Measurements from ENCODE around the gene CD2. TPM values are rescaled to one million over a fixed set of nuclear protein-coding genes. Genes with fewer than 3 reads are reported as not detected.
"Not testable (repeated sequence)": the region's sequence is repeated elsewhere in the genome, so short reads cannot be mapped to it uniquely, and the experiment has no call there.

Gene CD2
- total RNA-seq, 2 experiments from 2014 or later, result 206 to 258 TPM

DNA sequence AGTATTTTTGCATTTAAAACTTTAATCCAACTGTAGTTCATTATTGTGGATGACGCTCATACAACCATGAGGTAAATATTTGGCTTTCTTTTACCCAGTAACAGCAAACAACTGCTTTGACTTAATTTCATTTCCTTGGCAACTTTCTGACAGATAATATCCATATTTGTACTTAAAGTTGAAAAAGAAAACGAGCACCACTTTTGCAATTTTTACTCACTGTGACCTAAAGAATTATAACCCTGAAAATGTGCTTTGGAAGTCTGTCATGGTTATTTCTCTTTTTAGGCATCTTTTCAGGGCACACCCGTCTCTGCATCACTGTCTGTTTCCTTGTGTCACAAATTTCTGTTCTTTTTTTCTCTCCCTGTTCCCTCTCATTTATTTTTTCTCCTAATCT lies 918 bp upstream of the CD2 start:
- no peak for DNase-seq
- ChIA-PET POLR2A (interaction anchor here (1.6 kb wide), 1 partner anchor 10 kb away, joined by 32 read pairs; no protein-coding TSS in a partner anchor), CTCF (interaction anchor here (1.6 kb wide), 1 partner anchor 12 kb away, joined by 7 read pairs; no protein-coding TSS in a partner anchor)
- Mint-ChIP-seq H3K9me3 (peaks cover 17% of the 10 kb centered on the region), H3K27ac (peak overlapping the region; percentile 95), H3K4me1 (peaks cover 32% of the 10 kb centered on the region), H3K4me3 (peak overlapping the region; percentile 95), H3K36me3 (ENCODE audit: low read depth) (peaks cover 56% of the 10 kb centered on the region), H3K27me3 (no peaks in the 10 kb centered on the region)

DNA sequence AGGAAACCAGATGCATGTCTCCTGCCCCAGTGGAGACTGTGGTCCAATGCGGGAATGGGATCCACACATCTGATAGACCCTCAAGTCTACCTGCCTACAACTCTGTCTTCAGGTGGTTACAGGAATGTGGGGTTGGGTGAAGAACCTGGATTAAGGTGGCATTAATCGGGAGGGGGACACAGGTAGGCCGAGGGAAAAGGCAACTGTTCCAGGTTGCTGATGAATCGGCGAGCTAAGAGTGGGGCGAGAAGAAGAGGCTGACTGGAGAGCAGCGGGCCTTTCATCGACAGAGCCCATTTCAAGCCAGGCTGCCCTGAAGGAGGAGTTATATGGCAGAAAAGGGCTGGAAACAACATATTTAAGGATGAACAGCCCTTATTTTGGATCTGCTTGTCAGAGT lies 836 bp downstream of the CD2 start:
- peak overlapping the region; percentile 95 for H3K4me3 Mint-ChIP-seq
- peaks cover 39% of the 10 kb centered on the region for H3K4me1 Mint-ChIP-seq
- H3K27me3 Mint-ChIP-seq, result no peaks in the 10 kb centered on the region
- peak overlapping the region; percentile 95 for H3K27ac Mint-ChIP-seq
- DNase-seq, result no peak
- CTCF ChIA-PET, result interaction anchor here (0.7 to 3.8 kb wide), 10 partner anchors 9 to 63 kb away, joined by 3 to 38 read pairs (median 4); no protein-coding TSS in a partner anchor
- POLR2A ChIA-PET, result interaction anchor here (2.2 to 2.8 kb wide), 2 partner anchors 14 to 17 kb away, joined by 14 to 38 read pairs; no protein-coding TSS in a partner anchor
- H3K9me3 Mint-ChIP-seq, result peaks cover 3% of the 10 kb centered on the region
- peaks cover 57% of the 10 kb centered on the region for H3K36me3 Mint-ChIP-seq (ENCODE audit: low read depth)

DNA sequence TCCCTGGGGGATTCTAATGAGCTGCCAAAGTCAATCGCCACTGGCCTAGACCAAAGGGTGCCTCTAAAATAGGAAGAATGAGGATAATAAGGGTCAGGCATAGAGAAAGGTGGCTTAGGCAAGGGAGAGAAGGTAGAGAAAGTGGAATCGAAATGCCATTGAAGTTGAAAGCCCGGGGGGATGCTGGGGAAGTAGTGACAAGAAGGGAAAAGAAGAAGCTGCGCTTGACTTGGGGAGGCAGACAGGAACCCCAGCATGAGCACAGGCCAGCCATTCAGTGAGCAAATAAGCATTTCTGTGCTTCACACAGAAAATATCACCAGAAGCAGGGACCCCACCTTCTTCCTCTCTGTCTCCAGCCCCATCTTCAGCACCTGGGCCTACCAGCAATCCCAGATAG lies 1.5 kb downstream of the CD2 start:
- Mint-ChIP-seq H3K4me1 (peaks cover 42% of the 10 kb centered on the region), H3K27ac (peak overlapping the region; percentile 95), H3K36me3 (ENCODE audit: low read depth) (peaks cover 60% of the 10 kb centered on the region), H3K4me3 (peak overlapping the region; percentile 95), H3K27me3 (no peaks in the 10 kb centered on the region), H3K9me3 (no peaks in the 10 kb centered on the region)
- no peak for DNase-seq
- ChIA-PET POLR2A (interaction anchor here (0.6 to 2.8 kb wide), 5 partner anchors 9 to 305 kb away, joined by 3 to 38 read pairs (median 9); no protein-coding TSS in a partner anchor), CTCF (interaction anchor here (0.7 to 3.8 kb wide), 6 partner anchors 8 to 18 kb away, joined by 3 to 38 read pairs (median 10); no protein-coding TSS in a partner anchor)

DNA sequence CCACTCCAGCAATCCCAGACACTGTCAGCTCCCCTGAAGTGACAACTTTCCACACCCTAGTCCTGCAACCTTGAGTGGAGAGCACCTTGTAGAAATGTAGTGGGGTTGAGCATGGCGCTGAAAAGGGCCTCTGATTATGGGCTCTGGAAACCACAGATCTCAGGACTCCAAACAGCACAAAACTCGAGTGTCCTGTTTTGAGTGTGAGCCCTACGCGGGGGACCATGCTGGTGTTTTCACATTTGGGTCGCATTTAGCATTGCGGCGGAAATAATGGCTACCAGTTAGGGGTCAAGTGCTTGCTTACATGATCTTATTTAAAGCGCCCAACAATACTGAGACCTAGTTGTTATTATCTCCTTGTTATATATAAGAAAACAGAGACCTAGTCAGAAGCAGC lies 1.9 kb downstream of the CD2 start:
- Mint-ChIP-seq H3K4me3 (peak overlapping the region; percentile 95), H3K4me1 (peaks cover 43% of the 10 kb centered on the region), H3K36me3 (ENCODE audit: low read depth) (peaks cover 64% of the 10 kb centered on the region), H3K27ac (peak overlapping the region; percentile 95)
- H3K27me3 Mint-ChIP-seq, DNase-seq, H3K9me3 Mint-ChIP-seq: not testable (repeated sequence)
- ChIA-PET CTCF (interaction anchor here (0.9 to 3.8 kb wide), 4 partner anchors 8 to 18 kb away, joined by 5 to 38 read pairs (median 17); no protein-coding TSS in a partner anchor), POLR2A (interaction anchor here (0.6 to 2.8 kb wide), 4 partner anchors 9 to 304 kb away, joined by 3 to 38 read pairs (median 8); no protein-coding TSS in a partner anchor)

DNA sequence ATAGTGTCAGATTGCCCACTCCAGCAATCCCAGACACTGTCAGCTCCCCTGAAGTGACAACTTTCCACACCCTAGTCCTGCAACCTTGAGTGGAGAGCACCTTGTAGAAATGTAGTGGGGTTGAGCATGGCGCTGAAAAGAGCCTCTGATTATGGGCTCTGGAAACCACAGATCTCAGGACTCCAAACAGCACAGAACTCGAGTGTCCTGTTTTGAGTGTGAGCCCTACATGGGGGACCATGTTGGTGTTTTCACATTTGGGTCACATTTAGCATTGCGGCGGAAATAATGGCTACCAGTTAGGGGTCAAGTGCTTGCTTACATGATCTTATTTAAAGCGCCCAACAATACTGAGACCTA lies 4.2 kb downstream of the CD2 start:
- peak overlapping the region; percentile 95 for H3K4me3 Mint-ChIP-seq
- H3K36me3 Mint-ChIP-seq (ENCODE audit: low read depth), result peaks cover 88% of the 10 kb centered on the region
- DNase-seq, POLR2A ChIA-PET, H3K27me3 Mint-ChIP-seq, H3K9me3 Mint-ChIP-seq: not testable (repeated sequence)
- CTCF ChIA-PET, result interaction anchor here (2.5 kb wide), 1 partner anchor 20 kb away, joined by 7 read pairs; no protein-coding TSS in a partner anchor
- H3K27ac Mint-ChIP-seq, result peak overlapping the region; percentile 92
- peaks cover 49% of the 10 kb centered on the region for H3K4me1 Mint-ChIP-seq

DNA sequence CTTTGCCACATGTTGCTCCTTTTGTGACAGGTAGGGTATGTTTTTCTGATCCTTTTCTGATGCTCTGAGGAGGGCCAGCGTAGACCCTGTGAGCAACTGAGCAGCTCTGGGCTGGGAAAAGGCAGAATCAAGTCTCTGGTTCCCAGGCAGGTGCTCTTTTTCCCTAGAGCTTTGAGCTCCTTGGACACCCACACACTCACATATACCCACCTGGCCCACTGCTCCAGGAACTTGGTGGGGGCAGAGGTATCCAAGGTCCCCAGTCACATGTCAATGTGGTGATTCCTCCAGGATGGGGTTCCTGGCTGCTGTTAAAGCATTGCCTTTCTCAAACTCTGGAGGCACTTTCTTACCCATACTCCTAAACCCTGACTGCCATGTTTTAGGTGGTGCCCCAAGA lies 5.4 kb downstream of the CD2 start:
- DNase-seq, result no peak
- Mint-ChIP-seq H3K36me3 (ENCODE audit: low read depth) (peaks cover 95% of the 10 kb centered on the region), H3K9me3 (no peaks in the 10 kb centered on the region), H3K27me3 (no peaks in the 10 kb centered on the region), H3K4me1 (peaks cover 54% of the 10 kb centered on the region), H3K4me3 (peak overlapping the region; percentile 95), H3K27ac (peak overlapping the region; percentile 92)
- ChIA-PET CTCF (interaction anchor here (0.6 to 2.5 kb wide), 3 partner anchors 17 to 599 kb away, joined by 3 to 7 read pairs (median 3); no protein-coding TSS in a partner anchor), POLR2A (interaction anchor here (0.6 kb wide), 2 partner anchors 8 to 15 kb away, joined by 3 read pairs; no protein-coding TSS in a partner anchor)

DNA sequence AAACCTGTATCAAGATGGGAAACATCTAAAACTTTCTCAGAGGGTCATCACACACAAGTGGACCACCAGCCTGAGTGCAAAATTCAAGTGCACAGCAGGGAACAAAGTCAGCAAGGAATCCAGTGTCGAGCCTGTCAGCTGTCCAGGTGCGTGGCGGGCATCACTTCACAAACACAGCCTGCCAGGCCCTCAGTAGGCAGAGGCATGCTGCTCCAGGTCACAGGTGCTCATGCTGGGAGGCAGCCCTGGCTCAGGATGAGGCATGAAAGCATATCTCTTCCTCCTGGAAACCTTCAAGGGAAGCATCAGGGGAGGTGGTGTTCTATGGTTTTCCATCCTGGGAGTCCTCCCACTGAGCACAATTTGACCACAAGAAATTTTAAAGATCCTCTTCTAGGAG lies 6.3 kb downstream of the CD2 start:
- no peak for DNase-seq
- H3K4me1 Mint-ChIP-seq, result peaks cover 62% of the 10 kb centered on the region
- H3K27me3 Mint-ChIP-seq, result no peaks in the 10 kb centered on the region
- H3K9me3 Mint-ChIP-seq, result no peaks in the 10 kb centered on the region
- CTCF ChIA-PET, result interaction anchor here (0.7 to 2.5 kb wide), 10 partner anchors 9 to 296 kb away, joined by 3 to 7 read pairs (median 4); no protein-coding TSS in a partner anchor
- H3K27ac Mint-ChIP-seq, result peak overlapping the region; percentile 96
- peak overlapping the region; percentile 61 for H3K4me3 Mint-ChIP-seq
- peaks cover 96% of the 10 kb centered on the region for H3K36me3 Mint-ChIP-seq (ENCODE audit: low read depth)
- POLR2A ChIA-PET, result interaction anchor here (0.7 kb wide), 1 partner anchor 56 kb away, joined by 3 read pairs; no protein-coding TSS in a partner anchor

DNA sequence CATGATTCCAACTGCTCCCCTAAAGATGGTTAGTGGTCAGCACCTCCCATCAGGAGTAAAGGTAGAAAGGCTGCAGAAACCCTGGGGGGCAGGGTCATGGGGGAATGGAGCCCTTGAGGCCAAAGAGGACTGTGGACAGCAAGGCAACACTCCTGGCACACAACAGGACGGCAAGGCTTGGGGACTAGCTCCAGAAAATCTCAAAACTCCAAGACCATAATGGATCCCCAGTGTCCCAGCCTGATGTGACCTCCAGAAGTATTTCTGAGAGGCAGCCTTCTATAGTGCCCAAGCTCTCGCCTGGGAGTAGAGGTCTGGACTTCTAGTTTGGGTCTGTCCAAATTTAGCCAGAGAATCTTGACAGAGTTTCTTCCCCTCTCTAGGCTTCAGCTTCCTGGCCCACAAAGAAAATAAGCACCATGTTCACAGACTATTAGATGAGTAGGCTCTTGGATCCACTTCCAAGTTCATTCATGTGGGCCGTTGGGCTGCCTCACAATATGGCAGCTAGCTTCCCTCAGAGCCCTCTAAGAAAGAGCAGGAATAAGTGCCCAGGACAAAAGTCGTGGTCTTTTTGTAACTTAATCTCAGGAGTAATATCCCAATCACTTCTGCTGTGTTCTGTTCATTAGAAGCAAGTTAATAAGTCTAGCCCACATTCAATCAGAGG lies 6.9 kb downstream of the CD2 start:
- H3K36me3 Mint-ChIP-seq (ENCODE audit: low read depth), result peaks cover 96% of the 10 kb centered on the region
- H3K4me3 Mint-ChIP-seq, result peak overlapping the region; percentile 65
- POLR2A ChIA-PET, result interaction anchor here (0.7 to 1.0 kb wide), 2 partner anchors 55 to 295 kb away, joined by 3 read pairs; no protein-coding TSS in a partner anchor
- no peaks in the 10 kb centered on the region for H3K27me3 Mint-ChIP-seq
- no peak for DNase-seq
- peaks cover 69% of the 10 kb centered on the region for H3K4me1 Mint-ChIP-seq
- peak overlapping the region; percentile 96 for H3K27ac Mint-ChIP-seq
- CTCF ChIA-PET, result interaction anchor here (0.7 to 2.0 kb wide), 9 partner anchors 9 to 295 kb away, joined by 3 to 7 read pairs (median 4); no protein-coding TSS in a partner anchor
- no peaks in the 10 kb centered on the region for H3K9me3 Mint-ChIP-seq

DNA sequence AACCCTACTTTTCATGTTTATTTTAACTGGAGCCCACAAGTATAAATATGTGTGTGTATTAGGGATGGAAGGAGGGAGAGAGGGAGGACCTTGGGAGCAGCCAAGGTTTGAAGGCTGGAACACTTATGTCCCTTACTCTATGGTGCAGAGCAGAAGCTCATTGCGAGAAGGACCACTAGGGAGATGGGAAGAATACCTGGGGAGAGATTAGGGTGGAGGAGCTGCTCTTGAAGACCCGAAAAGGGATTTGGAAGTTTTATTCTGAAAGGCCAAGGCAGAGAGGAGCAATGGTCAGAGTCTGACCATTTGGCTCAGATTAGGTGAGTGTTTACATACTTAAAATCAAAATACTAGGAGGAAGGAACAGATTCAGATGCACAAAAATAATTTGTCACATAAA lies 8.1 kb downstream of the CD2 start:
- H3K27me3 Mint-ChIP-seq, result no peaks in the 10 kb centered on the region
- peaks cover 96% of the 10 kb centered on the region for H3K36me3 Mint-ChIP-seq (ENCODE audit: low read depth)
- H3K4me3 Mint-ChIP-seq, result peak overlapping the region; percentile 65
- CTCF ChIA-PET, result interaction anchor here (1.1 to 8.2 kb wide), 8 partner anchors 10 to 64 kb away, joined by 3 to 65 read pairs (median 6); no protein-coding TSS in a partner anchor
- POLR2A ChIA-PET, result interaction anchor here (0.6 to 4.8 kb wide), 8 partner anchors 8 to 293 kb away, joined by 3 to 46 read pairs (median 6); partner anchors contain the start of gene CD2
- no peak for DNase-seq
- H3K4me1 Mint-ChIP-seq, result peaks cover 80% of the 10 kb centered on the region
- H3K9me3 Mint-ChIP-seq, result no peaks in the 10 kb centered on the region
- peak overlapping the region; percentile 96 for H3K27ac Mint-ChIP-seq

DNA sequence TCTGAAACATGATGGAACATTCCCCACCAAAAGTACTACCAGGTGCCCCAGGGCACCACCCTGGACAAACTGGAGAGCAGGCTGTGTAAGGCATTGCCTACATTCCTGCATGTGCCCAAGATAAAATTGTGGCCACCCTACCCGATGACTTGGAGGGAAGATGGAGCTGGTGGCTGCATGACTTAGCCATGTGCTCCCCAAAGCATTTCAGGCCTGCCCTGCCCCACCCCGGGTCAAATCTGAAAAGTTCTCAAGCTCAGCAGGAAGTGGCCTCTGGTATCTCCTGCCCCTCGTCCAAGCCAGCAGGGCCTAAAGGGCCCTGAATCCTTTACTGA lies 8.5 kb downstream of the CD2 start:
- ChIA-PET CTCF (interaction anchor here (1.1 to 8.2 kb wide), 10 partner anchors 8 to 64 kb away, joined by 3 to 65 read pairs (median 5); partner anchors contain the start of gene CD2), POLR2A (interaction anchor here (0.6 to 4.8 kb wide), 8 partner anchors 9 to 67 kb away, joined by 3 to 46 read pairs (median 9); partner anchors contain the start of gene CD2)
- peak overlapping the region; percentile 65 for H3K4me3 Mint-ChIP-seq
- peaks cover 97% of the 10 kb centered on the region for H3K36me3 Mint-ChIP-seq (ENCODE audit: low read depth)
- peaks cover 84% of the 10 kb centered on the region for H3K4me1 Mint-ChIP-seq
- no peaks in the 10 kb centered on the region for H3K9me3 Mint-ChIP-seq
- no peak for DNase-seq
- H3K27ac Mint-ChIP-seq, result peak overlapping the region; percentile 96
- no peaks in the 10 kb centered on the region for H3K27me3 Mint-ChIP-seq

DNA sequence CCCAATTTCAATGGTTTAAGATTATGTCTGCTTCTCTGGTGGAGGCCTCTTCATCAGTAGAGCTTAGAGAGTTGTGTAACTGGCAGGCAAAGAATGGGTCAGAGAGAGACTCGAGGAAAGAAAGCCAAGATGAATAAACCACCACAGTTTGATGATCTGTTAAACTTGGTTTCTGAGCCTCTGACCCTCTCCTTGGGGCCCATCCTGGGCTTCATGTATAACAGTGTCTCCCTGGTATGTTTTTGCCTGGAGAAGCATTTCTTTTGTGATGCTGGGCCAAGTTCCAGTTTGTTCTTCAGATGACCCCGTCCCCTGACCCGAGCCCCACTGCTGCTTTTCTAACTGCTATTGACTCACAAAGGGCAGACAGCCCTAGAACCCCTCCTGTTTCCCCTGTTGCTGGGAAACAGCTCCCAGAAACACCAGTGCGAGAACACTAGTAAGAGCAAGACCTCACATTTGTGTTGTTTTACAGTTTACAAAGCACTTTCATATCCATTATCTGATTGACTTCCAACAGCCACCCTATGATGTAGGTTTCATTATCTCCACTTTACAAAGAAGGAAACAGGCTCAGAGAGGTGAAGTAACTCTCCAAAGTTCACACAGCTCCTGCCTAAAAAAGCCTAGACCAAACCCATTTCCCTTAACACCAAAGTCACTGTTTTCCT lies 9.0 kb downstream of the CD2 start:
- peak overlapping the region; percentile 96 for H3K27ac Mint-ChIP-seq
- DNase-seq, result peak; percentile 81
- H3K9me3 Mint-ChIP-seq, result no peaks in the 10 kb centered on the region
- peaks cover 99% of the 10 kb centered on the region for H3K36me3 Mint-ChIP-seq (ENCODE audit: low read depth)
- H3K27me3 Mint-ChIP-seq, result no peaks in the 10 kb centered on the region
- peaks cover 89% of the 10 kb centered on the region for H3K4me1 Mint-ChIP-seq
- peak overlapping the region; percentile 65 for H3K4me3 Mint-ChIP-seq
- ChIA-PET POLR2A (interaction anchor here (0.6 to 4.8 kb wide), 13 partner anchors 9 to 66 kb away, joined by 3 to 46 read pairs (median 5); partner anchors contain the start of gene CD2), CTCF (interaction anchor here (1.1 to 8.2 kb wide), 14 partner anchors 8 to 294 kb away, joined by 3 to 65 read pairs (median 6); partner anchors contain the start of gene CD2)

Data from activated CD4-positive, alpha-beta T cell treated with anti-CD3 and anti-CD28 coated beads, Interleukin-2, amount 10 ng/mL, durations not matched to agents 7 days and 5 days (primary cell).